Uterus (tissue), 2 donors: ENCODE data around the gene VPS35.

Source experiments
- CTCF ChIP-seq, 4 experiments: fragments of 200-600 bp in 2 of 4; fragments of 450-650 bp in 2 of 4; sonication (generic) in 2 of 4; IDR thresholded peaks; one replicate each; pipeline ENCODE4 v1.5.1; 2016 to 2019; ENCODE audit warnings: antibody characterized with exemption in 4 of 4, mild to moderate bottlenecking in 2 of 4, moderate library complexity in 1 of 4
- POLR2A ChIP-seq, 2 donors: fragments of 450-650 bp; IDR thresholded peaks; one replicate each; pipeline ENCODE4 v1.6.1; 2016; ENCODE audit warnings: antibody characterized with exemption in 2 of 2, mild to moderate bottlenecking in 1 of 2, moderate library complexity in 1 of 2

DNA sequence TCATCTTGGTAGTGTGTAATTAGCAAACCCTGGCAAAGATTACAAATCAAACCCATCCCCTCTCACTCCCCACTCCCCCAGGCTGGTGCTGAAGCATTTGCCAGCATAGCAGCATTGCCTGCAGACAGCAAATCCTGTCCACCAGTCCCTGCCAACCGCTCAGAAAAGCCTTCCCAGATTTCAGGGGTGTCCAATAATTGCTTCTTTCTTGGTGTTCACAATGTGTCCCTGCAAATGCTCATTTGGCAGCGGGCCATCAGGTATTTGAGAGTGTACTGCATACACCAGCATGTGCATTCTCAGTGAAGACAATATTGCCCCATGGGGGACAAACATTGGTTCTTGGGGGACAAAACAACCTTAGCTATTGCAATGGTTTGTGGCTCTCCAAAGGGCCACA, 28.7 kb upstream of the VPS35 start:
- TF ChIP-seq POLR2A (IDR thresholded peaks at IDR 0.05): no peak
- no peak for TF ChIP-seq CTCF (IDR thresholded peaks at IDR 0.05)
